Activated CD4-positive, alpha-beta T cell treated with anti-CD3 and anti-CD28 coated beads for 36 hours (primary cell): ENCODE results near the gene LBX2. TPM values are rescaled to one million over a fixed set of nuclear protein-coding genes. Genes with fewer than 3 reads are reported as not detected.
"Not testable (repeated sequence)": the region's sequence is repeated elsewhere in the genome, so short reads cannot be mapped to it uniquely, and the experiment has no call there.

Experiments
- ATAC-seq: fragments of 200-7000 bp; cut with Tn5 transposase; one replicate; pipeline ENCODE4 v1.10.0; 2021; ENCODE audit warnings: mild to moderate bottlenecking, moderate library complexity
- CTCF ChIA-PET: fragments of 350-600 bp; sonication (Branson Sonifier 250); formaldehyde crosslinking; loops from one replicate; lab custom pipeline; 2021; ENCODE audit warnings: antibody characterized with exemption; lab: Charles Lee
- POLR2A ChIA-PET: fragments of 350-600 bp; sonication (Branson Sonifier 250); formaldehyde crosslinking; loops from one replicate; lab custom pipeline; 2021; ENCODE audit warnings: antibody characterized with exemption, inconsistent platforms; lab: Charles Lee
- DNase-seq: peaks from one replicate; pipeline ENCODE4 v3.0.0-alpha.2; 2020
- H3K27ac Mint-ChIP-seq: one replicate; pipeline ENCODE4 v1.8.0; 2021; ENCODE audit warnings: mixed read lengths
- H3K27me3 Mint-ChIP-seq: one replicate; pipeline ENCODE4 v1.8.0; 2021; ENCODE audit warnings: mixed read lengths
- H3K36me3 Mint-ChIP-seq: one replicate; pipeline ENCODE4 v1.8.0; 2021; ENCODE audit warnings: low read depth, mixed read lengths
- H3K4me1 Mint-ChIP-seq: one replicate; pipeline ENCODE4 v1.8.0; 2021; ENCODE audit warnings: mixed read lengths
- H3K4me3 Mint-ChIP-seq: one replicate; pipeline ENCODE4 v1.8.0; 2021; ENCODE audit warnings: mild to moderate bottlenecking, moderate library complexity, mixed read lengths
- H3K9me3 Mint-ChIP-seq: one replicate; pipeline ENCODE4 v1.8.0; 2021; ENCODE audit warnings: low read depth, mixed read lengths
- intact Hi-C, 2 experiments: fragments of 100-400 bp; cut with DNase I in 1 of 2; cut with micrococcal nuclease in 1 of 2; formaldehyde crosslinking; loops; one replicate each; pipeline versions ENCODE4 v1.14.2 to v1.15.1; 2022 to 2024; cut with DNase I, micrococcal nuclease
- total RNA-seq, 2 experiments: library from RNA; stranded (reverse); gene quantifications; one replicate each; pipeline ENCODE4 v1.2.3, GENCODE V29; 2021

Gene LBX2
- total RNA-seq, 2 experiments from 2014 or later, result 0.28 TPM; not detected in 1

GRCh38 chr2:74496997-74497776 lies 2.2 kb downstream of the LBX2 start:
- DNase-seq (no peak), ATAC-seq (no peak)
- peaks cover 20% of the 10 kb centered on the region for H3K4me1 Mint-ChIP-seq
- ChIA-PET POLR2A (interaction anchor here (0.6 kb wide), 2 partner anchors 70 to 79 kb away, joined by 3 read pairs; no protein-coding TSS in a partner anchor), CTCF (interaction anchor here (1.1 to 1.3 kb wide), 2 partner anchors 9 to 15 kb away, joined by 4 to 5 read pairs; partner anchors contain the start of genes CCDC142 and TTC31)
- peaks cover 39% of the 10 kb centered on the region for H3K27me3 Mint-ChIP-seq
- H3K4me3 Mint-ChIP-seq, result peak overlapping the region; percentile 77
- intact Hi-C loops, result loop anchor here in 1 of 2 experiments (5.0 kb wide), 1 partner anchor 35 kb away; no protein-coding TSS in a partner anchor
- peaks cover 14% of the 10 kb centered on the region for H3K36me3 Mint-ChIP-seq
- no peaks in the 10 kb centered on the region for H3K9me3 Mint-ChIP-seq
- H3K27ac Mint-ChIP-seq, result no peak overlapping the region

GRCh38 chr2:74495440-74495839 lies 4.0 kb downstream of the LBX2 start:
- H3K4me3 Mint-ChIP-seq, result no peak overlapping the region
- no peak overlapping the region for H3K27ac Mint-ChIP-seq
- no peak for ATAC-seq
- peaks cover 16% of the 10 kb centered on the region for H3K4me1 Mint-ChIP-seq
- no peaks in the 10 kb centered on the region for H3K9me3 Mint-ChIP-seq
- peaks cover 24% of the 10 kb centered on the region for H3K27me3 Mint-ChIP-seq
- peaks cover 23% of the 10 kb centered on the region for H3K36me3 Mint-ChIP-seq
- CTCF ChIA-PET, result no interaction called here
- intact Hi-C loops, result loop anchor here in 1 of 2 experiments (5.0 kb wide), 1 partner anchor 37 kb away; no protein-coding TSS in a partner anchor
- DNase-seq, result no peak
- POLR2A ChIA-PET, result no interaction called here

GRCh38 chr2:74493546-74493945 lies 5.9 kb downstream of the LBX2 start:
- Mint-ChIP-seq H3K9me3 (no peaks in the 10 kb centered on the region), H3K4me3 (no peak overlapping the region), H3K4me1 (peaks cover 8% of the 10 kb centered on the region), H3K27ac (no peak overlapping the region), H3K36me3 (peaks cover 26% of the 10 kb centered on the region), H3K27me3 (peaks cover 10% of the 10 kb centered on the region)
- POLR2A ChIA-PET, result interaction anchor here (0.7 kb wide), 1 partner anchor 63 kb away, joined by 3 read pairs; no protein-coding TSS in a partner anchor
- CTCF ChIA-PET, result interaction anchor here (0.9 kb wide), 1 partner anchor 11 kb away, joined by 4 read pairs; the partner anchor contains the start of genes CCDC142 and TTC31
- DNase-seq (no peak), ATAC-seq (no peak)
- intact Hi-C loops, result no loop called here

- POLR2A ChIA-PET, result no interaction called here
- no peak overlapping the region for H3K27ac Mint-ChIP-seq
- H3K4me1 Mint-ChIP-seq, result no peaks in the 10 kb centered on the region
- no peaks in the 10 kb centered on the region for H3K9me3 Mint-ChIP-seq
- intact Hi-C loops, result no loop called here
- CTCF ChIA-PET, result interaction anchor here (0.6 kb wide), 1 partner anchor 76 kb away, joined by 4 read pairs; no protein-coding TSS in a partner anchor
- DNase-seq (no peak), ATAC-seq (no peak)
- H3K4me3 Mint-ChIP-seq, result no peak overlapping the region
- H3K27me3 Mint-ChIP-seq, result no peaks in the 10 kb centered on the region
- H3K36me3 Mint-ChIP-seq, result peaks cover 27% of the 10 kb centered on the region
Observed at GRCh38 chr2:74491648-74492544, 7.5 kb downstream of the LBX2 start.

- ATAC-seq (no peak), DNase-seq (no peak)
- H3K27me3 Mint-ChIP-seq, result no peaks in the 10 kb centered on the region
- no peak overlapping the region for H3K4me3 Mint-ChIP-seq
- intact Hi-C loops, result no loop called here
- H3K36me3 Mint-ChIP-seq, result peaks cover 36% of the 10 kb centered on the region
- H3K9me3 Mint-ChIP-seq, result no peaks in the 10 kb centered on the region
- CTCF ChIA-PET, result interaction anchor here (1.0 to 1.1 kb wide), 2 partner anchors 11 to 96 kb away, joined by 5 read pairs; no protein-coding TSS in a partner anchor
- POLR2A ChIA-PET, result no interaction called here
- no peak overlapping the region for H3K27ac Mint-ChIP-seq
- no peaks in the 10 kb centered on the region for H3K4me1 Mint-ChIP-seq
Observed at GRCh38 chr2:74489906-74490305, 9.5 kb downstream of the LBX2 start.

- Mint-ChIP-seq H3K27ac (no peak overlapping the region), H3K27me3 (no peaks in the 10 kb centered on the region), H3K4me3 (no peak overlapping the region), H3K9me3 (no peaks in the 10 kb centered on the region), H3K4me1 (peaks cover 4% of the 10 kb centered on the region), H3K36me3 (peaks cover 34% of the 10 kb centered on the region)
- no peak for DNase-seq
- ChIA-PET CTCF (interaction anchor here (0.5 to 1.7 kb wide), 3 partner anchors 8 to 15 kb away, joined by 3 to 5 read pairs (median 5); no protein-coding TSS in a partner anchor), POLR2A (interaction anchor here (0.6 kb wide), 1 partner anchor 70 kb away, joined by 13 read pairs; no protein-coding TSS in a partner anchor)
- intact Hi-C loops, result no loop called here
- no peak for ATAC-seq
Observed at GRCh38 chr2:74488643-74489481, 10.5 kb downstream of the LBX2 start.

GRCh38 chr2:74486141-74486540 lies 13.3 kb downstream of the LBX2 start:
- H3K4me3 Mint-ChIP-seq, result no peak overlapping the region
- no peak for ATAC-seq
- no peaks in the 10 kb centered on the region for H3K27me3 Mint-ChIP-seq
- POLR2A ChIA-PET, result no interaction called here
- intact Hi-C loops, result no loop called here
- CTCF ChIA-PET, result no interaction called here
- no peak overlapping the region for H3K27ac Mint-ChIP-seq
- peaks cover 16% of the 10 kb centered on the region for H3K4me1 Mint-ChIP-seq
- no peaks in the 10 kb centered on the region for H3K9me3 Mint-ChIP-seq
- no peak for DNase-seq
- H3K36me3 Mint-ChIP-seq, result peaks cover 23% of the 10 kb centered on the region

GRCh38 chr2:74483675-74484164 lies 15.7 kb downstream of the LBX2 start:
- H3K27me3 Mint-ChIP-seq, POLR2A ChIA-PET, H3K9me3 Mint-ChIP-seq, ATAC-seq, DNase-seq: not testable (repeated sequence)
- CTCF ChIA-PET, result interaction anchor here (0.6 to 5.2 kb wide), 13 partner anchors 11 to 728 kb away, joined by 3 to 62 read pairs (median 6); partner anchors contain the start of genes AUP1, HTRA2, INO80B and LBX2
- Mint-ChIP-seq H3K36me3 (peaks cover 17% of the 10 kb centered on the region), H3K4me1 (peaks cover 31% of the 10 kb centered on the region), H3K27ac (peak overlapping the region; percentile 99), H3K4me3 (peak overlapping the region; percentile 90)
- intact Hi-C loops, result loop anchor here (1.0 to 2.0 kb wide), 15 partner anchors 11 to 1099 kb away; partner anchors contain the start of genes AUP1 (in 2 of the 2), C2orf81 (in 2 of the 2), DOK1 (in 2 of the 2) and HTRA2 (in 2 of the 2)

- ATAC-seq (peak; percentile 95), DNase-seq (peak; percentile 96)
- peak within 1 kb of the TSS; percentile 90 for H3K4me3 Mint-ChIP-seq
- no peaks in the 10 kb centered on the region for H3K27me3 Mint-ChIP-seq
- ChIA-PET CTCF (interaction anchor here (0.5 to 5.2 kb wide), 18 partner anchors 10 to 141 kb away, joined by 3 to 62 read pairs (median 4); partner anchors contain the start of genes AUP1, DQX1, HTRA2 and INO80B), POLR2A (interaction anchor here (0.5 to 3.2 kb wide), 5 partner anchors 10 to 169 kb away, joined by 3 to 18 read pairs (median 6); partner anchors contain the start of genes AUP1, HTRA2, INO80B and MRPL53)
- peak within 1 kb of the TSS; percentile 99 for H3K27ac Mint-ChIP-seq
- peaks cover 31% of the 10 kb centered on the region for H3K4me1 Mint-ChIP-seq
- H3K9me3 Mint-ChIP-seq, result no peaks in the 10 kb centered on the region
- intact Hi-C loops, result loop anchor here (1.0 to 2.0 kb wide), 15 partner anchors 11 to 1098 kb away; partner anchors contain the start of genes AUP1 (in 2 of the 2), C2orf81 (in 2 of the 2), DOK1 (in 2 of the 2) and HTRA2 (in 2 of the 2)
- peaks cover 17% of the 10 kb centered on the region for H3K36me3 Mint-ChIP-seq
Observed at GRCh38 chr2:74482801-74483674, 16.4 kb downstream of the LBX2 start, which contains the start of the genes CCDC142 and TTC31. CCDC142 (minus strand) TSS chr2:74482998; CDS start chr2:74482837, 161 bp downstream. TTC31 (plus strand) TSS chr2:74483081; CDS start chr2:74483096, 15 bp downstream.
